Mononuclear cell (primary cell): ENCODE results near the gene FAM241A. TPM values are rescaled to one million over a fixed set of nuclear protein-coding genes. Genes with fewer than 3 reads are reported as not detected.
"Not testable (repeated sequence)": the region's sequence is repeated elsewhere in the genome, so short reads cannot be mapped to it uniquely, and the experiment has no call there.

Source experiments
- H3K27me3 ChIP-seq: 2 replicates; pipeline ENCODE4 v1.6.0; 2011; ENCODE audit warnings: low read length, control low read depth; ENCODE audit not compliant: insufficient read depth
- H3K4me1 ChIP-seq: 2 replicates; pipeline ENCODE4 v1.5.1; 2011; ENCODE audit warnings: mild to moderate bottlenecking, low read length, control low read depth; ENCODE audit not compliant: insufficient read depth
- H3K4me3 ChIP-seq: 2 replicates; pipeline ENCODE4 v1.5.1; 2011; ENCODE audit warnings: mild to moderate bottlenecking, low read length, moderate library complexity
- H3K9me3 ChIP-seq: 2 replicates; pipeline ENCODE4 v1.5.1; 2011; ENCODE audit warnings: low read depth, mild to moderate bottlenecking, control low read depth, low read length
- total RNA-seq: library from RNA; depleted of rRNA; stranded (reverse); fragments of >200 nt; gene quantifications from one replicate; pipeline ENCODE4 v1.2.3, GENCODE V29; 2012

The FAM241A gene
- total RNA-seq = 3.4 TPM

DNA sequence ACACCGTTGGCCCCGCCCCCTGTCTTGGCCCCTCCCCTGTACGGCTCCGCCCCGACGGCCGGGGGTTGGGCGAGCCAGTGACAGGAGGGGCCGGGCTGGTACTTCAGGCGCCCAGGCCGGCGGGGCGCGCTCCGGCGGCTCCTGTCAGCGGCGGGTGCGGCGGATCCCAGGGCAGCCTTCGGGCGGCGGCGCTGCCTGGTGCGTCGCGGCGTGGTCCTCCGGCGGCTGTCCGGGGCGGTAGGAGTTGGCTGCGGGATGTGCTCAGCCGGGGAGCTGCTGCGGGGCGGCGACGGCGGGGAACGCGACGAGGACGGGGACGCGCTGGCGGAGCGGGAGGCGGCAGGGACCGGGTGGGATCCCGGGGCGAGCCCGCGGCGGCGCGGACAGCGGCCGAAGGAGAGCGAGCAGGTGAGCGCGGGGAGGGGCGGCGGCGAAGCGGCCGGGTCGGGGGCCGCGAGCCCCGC is at the start of gene FAM241A:
FAM241A (plus strand) TSS at position 129 of the 464 bp plus-strand sequence; CDS start at position 256, 127 bp downstream.
- H3K4me1 ChIP-seq = peaks cover 16% of the 10 kb centered on the region
- H3K27me3 ChIP-seq = no peaks in the 10 kb centered on the region
- H3K9me3 ChIP-seq = no peaks in the 10 kb centered on the region
- peak within 1 kb of the TSS; percentile 95 for H3K4me3 ChIP-seq

DNA sequence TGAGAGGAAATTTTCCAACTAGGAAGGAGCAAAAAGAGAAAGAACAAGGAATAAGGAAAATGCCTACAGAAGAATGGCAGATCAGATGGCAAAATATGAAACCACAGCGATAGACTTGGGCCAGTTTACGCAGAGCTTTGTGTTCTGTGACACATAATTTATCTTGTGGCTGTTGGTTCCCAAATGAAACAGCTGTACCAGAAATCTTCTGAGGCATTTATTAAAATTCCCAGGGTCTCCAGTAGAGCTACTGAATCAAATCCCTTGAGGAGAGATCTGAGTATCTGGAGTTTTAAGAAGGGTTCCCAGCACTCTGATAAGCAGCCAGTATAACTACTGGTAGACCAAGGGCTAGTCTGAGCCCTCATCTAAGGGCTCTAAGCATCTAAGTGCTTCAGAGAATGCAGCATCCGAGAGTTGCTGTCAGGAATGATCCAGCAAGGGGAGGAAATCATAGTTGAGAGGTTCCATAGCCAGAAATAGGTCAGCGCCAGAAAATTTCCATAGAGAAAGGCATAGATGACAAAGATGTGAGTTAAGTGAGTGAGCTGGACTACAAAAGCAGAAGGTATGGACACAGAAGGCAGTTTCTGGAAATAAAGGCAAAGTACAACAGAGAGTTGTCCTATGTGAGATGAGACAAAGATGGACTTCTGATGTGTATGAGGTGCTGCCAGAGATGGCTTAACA is 46.3 kb upstream of the FAM241A start:
- no peak overlapping the region for H3K4me3 ChIP-seq
- no peaks in the 10 kb centered on the region for H3K4me1 ChIP-seq
- H3K9me3 ChIP-seq = no peaks in the 10 kb centered on the region
- H3K27me3 ChIP-seq = no peaks in the 10 kb centered on the region

DNA sequence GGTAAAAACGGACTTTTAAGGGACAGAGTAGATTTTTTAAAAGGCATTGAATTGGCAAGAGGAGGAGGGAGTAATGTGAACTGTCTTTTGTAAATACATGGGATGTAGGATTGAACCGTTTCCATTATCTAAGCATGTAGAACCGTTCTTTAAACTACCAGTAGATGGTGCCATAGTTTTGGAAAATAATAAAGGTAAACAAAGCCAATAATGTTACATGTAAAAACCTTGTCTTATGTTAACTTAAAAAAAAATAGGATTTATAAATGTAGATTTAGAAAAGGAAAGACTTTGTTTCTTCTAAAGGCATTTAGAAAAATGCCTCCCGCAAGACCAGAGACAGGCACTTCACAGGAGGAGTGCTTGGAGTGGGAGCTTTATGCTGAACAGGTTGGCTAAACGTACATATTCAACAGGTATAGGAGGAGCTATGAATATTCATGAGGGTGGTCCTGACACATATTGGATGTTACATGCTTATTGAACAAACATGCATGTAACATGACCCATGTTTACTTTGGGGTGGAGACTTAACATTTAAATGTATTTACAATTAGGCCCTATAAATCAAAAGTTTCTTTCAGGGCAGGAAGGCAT is 45.5 kb upstream of the FAM241A start:
- Histone ChIP-seq H3K4me3 (no peak overlapping the region), H3K27me3 (no peaks in the 10 kb centered on the region), H3K4me1 (no peaks in the 10 kb centered on the region), H3K9me3 (no peaks in the 10 kb centered on the region)

DNA sequence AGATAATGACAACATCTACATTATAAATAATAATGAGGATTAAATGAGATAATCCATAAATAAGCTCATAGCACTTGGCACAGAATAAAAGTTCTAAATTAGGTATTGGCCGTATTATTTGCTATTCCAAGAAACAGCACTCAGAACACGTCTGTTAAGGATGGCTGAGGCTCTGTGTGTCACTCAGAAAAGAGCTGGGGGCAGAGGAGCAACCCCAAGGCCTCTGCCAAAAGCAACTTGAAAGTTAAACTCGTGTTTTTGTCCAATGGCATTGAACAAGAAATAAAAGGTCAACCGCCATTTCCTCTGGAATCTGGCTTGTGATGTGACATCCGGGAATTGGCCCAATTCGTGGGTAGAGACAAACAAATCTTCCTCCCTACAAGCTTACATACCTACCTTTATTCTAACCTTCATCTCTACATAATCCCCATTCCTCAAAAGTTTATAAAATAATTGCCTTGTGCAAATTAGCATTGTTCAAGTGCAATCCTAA is 42.3 kb upstream of the FAM241A start:
- Histone ChIP-seq H3K27me3 (no peaks in the 10 kb centered on the region), H3K4me1 (no peaks in the 10 kb centered on the region), H3K9me3 (no peaks in the 10 kb centered on the region), H3K4me3 (no peak overlapping the region)

GRCh38 chr4:112105201-112105969 is 39.9 kb upstream of the FAM241A start:
- H3K4me3 ChIP-seq = no peak overlapping the region
- H3K4me1 ChIP-seq = peaks cover 9% of the 10 kb centered on the region
- no peaks in the 10 kb centered on the region for H3K9me3 ChIP-seq
- H3K27me3 ChIP-seq = no peaks in the 10 kb centered on the region

DNA sequence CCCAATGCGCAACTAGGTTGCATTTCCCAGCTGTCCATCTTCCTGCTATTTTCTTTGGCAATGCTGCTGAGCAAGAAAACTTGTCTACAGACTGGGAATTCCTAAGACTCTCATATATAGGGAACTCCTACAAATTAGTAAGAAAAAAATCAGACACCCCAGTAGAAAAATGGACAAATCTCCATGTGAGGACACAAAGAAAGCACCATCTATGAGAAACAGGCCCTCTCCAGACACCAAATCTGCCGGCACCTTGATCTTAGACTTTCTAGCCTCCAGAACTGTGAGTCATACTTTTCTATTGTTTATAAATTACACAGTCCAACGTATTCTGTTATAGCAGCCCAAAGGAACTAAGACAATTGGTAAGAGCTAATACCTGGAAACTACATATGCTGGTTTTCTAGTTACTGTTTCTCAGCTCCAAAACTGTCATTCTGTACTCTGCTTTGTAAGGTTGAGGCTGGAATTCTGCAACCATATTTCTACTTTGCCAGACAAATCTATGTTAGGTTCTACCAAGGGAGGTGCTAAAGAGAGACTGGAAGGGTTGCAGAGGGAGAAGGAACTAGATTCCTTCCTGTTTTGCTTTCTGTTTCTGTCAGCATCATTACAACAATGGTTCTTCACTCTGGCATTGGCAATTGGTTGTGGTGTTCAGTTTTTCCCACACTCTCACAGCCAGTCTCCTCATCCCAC is 35.7 kb upstream of the FAM241A start:
- Histone ChIP-seq H3K27me3 (no peaks in the 10 kb centered on the region), H3K4me1 (peaks cover 23% of the 10 kb centered on the region), H3K9me3 (no peaks in the 10 kb centered on the region), H3K4me3 (no peak overlapping the region)

- Histone ChIP-seq H3K27me3 (no peaks in the 10 kb centered on the region), H3K4me1 (peaks cover 23% of the 10 kb centered on the region), H3K4me3 (no peak overlapping the region), H3K9me3 (no peaks in the 10 kb centered on the region)
These were observed 35.2 kb upstream of the FAM241A start for GRCh38 chr4:112110059-112110425.

- Histone ChIP-seq H3K4me1 (peaks cover 23% of the 10 kb centered on the region), H3K27me3 (no peaks in the 10 kb centered on the region), H3K4me3 (no peak overlapping the region), H3K9me3 (no peaks in the 10 kb centered on the region)
These were observed 33.9 kb upstream of the FAM241A start for GRCh38 chr4:112111306-112111705.

GRCh38 chr4:112112095-112112494 is 33.2 kb upstream of the FAM241A start:
- not testable (repeated sequence) for H3K9me3 ChIP-seq, H3K27me3 ChIP-seq, H3K4me3 ChIP-seq
- H3K4me1 ChIP-seq = peaks cover 23% of the 10 kb centered on the region

- no peak overlapping the region for H3K4me3 ChIP-seq
- no peaks in the 10 kb centered on the region for H3K9me3 ChIP-seq
These were observed 32.6 kb upstream of the FAM241A start for GRCh38 chr4:112112590-112113170.

GRCh38 chr4:112113864-112114263 is 31.4 kb upstream of the FAM241A start:
- no peak overlapping the region for H3K4me3 ChIP-seq
- no peaks in the 10 kb centered on the region for H3K27me3 ChIP-seq
- peaks cover 23% of the 10 kb centered on the region for H3K4me1 ChIP-seq
- no peaks in the 10 kb centered on the region for H3K9me3 ChIP-seq

More at GRCh38 chr4:112112590-112113170, 32.6 kb upstream of the FAM241A start:
- Histone ChIP-seq H3K4me1 (peaks cover 23% of the 10 kb centered on the region), H3K27me3 (no peaks in the 10 kb centered on the region)

DNA sequence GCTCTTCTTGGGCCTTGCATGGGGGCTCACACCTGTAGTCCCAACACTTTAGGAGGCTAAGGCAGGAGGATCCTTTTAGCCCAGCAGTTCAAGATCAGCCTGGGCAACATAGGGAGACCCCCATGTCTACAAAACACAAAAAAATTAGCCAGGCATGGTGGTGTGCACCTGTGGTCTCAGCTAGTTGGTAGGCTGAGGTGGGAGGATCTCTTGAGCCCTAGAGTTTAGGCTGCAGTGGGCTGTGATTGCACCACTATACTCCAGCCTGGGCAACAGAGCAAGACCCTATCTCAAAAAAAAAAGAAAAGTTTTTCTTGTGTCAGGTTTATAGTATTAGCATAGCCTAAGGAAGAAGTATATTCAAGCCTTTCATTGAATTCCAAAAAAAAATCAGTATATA is 30.8 kb upstream of the FAM241A start:
- Histone ChIP-seq H3K27me3 (no peaks in the 10 kb centered on the region), H3K4me3 (no peak overlapping the region), H3K9me3 (no peaks in the 10 kb centered on the region), H3K4me1 (peaks cover 19% of the 10 kb centered on the region)

DNA sequence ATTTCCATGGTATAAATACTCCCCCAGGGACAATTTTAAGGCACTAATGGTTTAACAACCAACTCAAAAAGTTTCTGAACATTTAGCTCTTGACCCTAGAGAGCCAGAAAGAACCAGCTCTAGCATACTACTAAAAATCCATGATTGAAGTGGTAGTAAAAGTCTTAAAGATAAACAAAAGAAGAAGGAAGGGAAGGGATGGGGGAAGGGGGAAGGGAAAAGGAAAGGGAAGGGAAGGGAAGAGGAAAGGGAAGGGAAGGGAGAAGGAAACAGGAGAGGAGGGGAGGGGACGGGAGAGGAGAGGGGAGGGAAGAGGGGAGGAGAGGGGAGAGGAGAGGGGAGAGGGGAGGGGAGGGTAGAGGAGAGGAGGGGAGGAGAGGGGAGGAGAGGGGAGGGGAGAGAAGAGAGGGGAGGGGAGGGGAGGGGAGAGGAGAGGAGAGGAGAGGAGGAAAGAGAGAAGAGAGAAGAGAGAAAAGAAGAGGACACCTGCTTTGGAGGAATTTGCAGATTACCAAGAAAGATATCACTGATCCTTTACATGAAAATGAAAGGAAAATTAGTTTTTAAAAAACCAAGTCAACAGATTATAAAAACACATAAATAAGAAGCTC is 26.4 kb upstream of the FAM241A start:
- H3K4me3 ChIP-seq = no peak overlapping the region
- H3K4me1 ChIP-seq = peaks cover under 1% of the 10 kb centered on the region
- no peaks in the 10 kb centered on the region for H3K9me3 ChIP-seq
- H3K27me3 ChIP-seq = no peaks in the 10 kb centered on the region

DNA sequence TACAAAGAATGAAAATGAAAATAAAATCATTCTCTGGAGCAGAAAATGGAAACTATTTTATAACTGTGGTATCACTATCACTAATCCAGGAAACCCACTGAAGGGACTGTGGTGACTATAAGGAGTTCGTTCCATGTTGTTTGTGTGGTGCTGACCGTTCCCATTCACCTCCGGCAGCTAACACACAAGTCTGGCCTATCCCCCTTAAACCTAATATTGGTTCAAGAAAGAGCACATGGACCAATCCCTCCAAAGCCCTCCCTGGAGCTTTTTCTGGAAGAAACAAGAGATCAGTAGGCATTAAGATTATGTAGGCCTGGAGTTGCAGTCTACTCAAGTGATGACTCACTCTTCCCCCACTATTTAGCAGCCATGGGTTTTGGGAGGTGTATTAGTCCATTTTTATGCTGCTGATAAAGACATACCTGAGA is 25.9 kb upstream of the FAM241A start:
- no peaks in the 10 kb centered on the region for H3K27me3 ChIP-seq
- no peaks in the 10 kb centered on the region for H3K4me1 ChIP-seq
- no peak overlapping the region for H3K4me3 ChIP-seq
- no peaks in the 10 kb centered on the region for H3K9me3 ChIP-seq
